Testis (tissue), 2 donors: ENCODE measurements around the gene KLK15.

Source experiments
- CTCF ChIP-seq, 3 experiments: fragments of 450-650 bp in 2 of 3; fragments of 200-600 bp in 1 of 3; sonication (generic) in 1 of 3; IDR thresholded peaks; one replicate each; pipeline ENCODE4 v1.5.1; 2016 to 2019; ENCODE audit warnings: antibody characterized with exemption in 3 of 3, mild to moderate bottlenecking in 2 of 3, moderate library complexity in 1 of 3
- POLR2A ChIP-seq: fragments of 450-650 bp; IDR thresholded peaks from one replicate; pipeline ENCODE4 v1.6.1; 2017; ENCODE audit warnings: antibody characterized with exemption, mild to moderate bottlenecking, moderate library complexity

GRCh38 chr19:50798659-50799546 is 34.5 kb downstream of the KLK15 start:
- TF ChIP-seq POLR2A (no peak), CTCF (IDR thresholded peaks at IDR 0.05) (no peak)
